Endothelial cell (in vitro differentiated cells): ENCODE measurements around the gene WHRN. TPM values are rescaled to one million over a fixed set of nuclear protein-coding genes. Genes with fewer than 3 reads are reported as not detected.

Source experiments
- DNase-seq: peaks from one replicate; pipeline ENCODE4 v3.0.0; 2021; ENCODE audit warnings: low spot score
- H3K27ac Mint-ChIP-seq: one replicate; pipeline ENCODE4 v1.8.0; 2021; ENCODE audit warnings: mixed read lengths, inconsistent platforms; ENCODE audit not compliant: unreplicated experiment
- H3K27me3 Mint-ChIP-seq: one replicate; pipeline ENCODE4 v1.8.0; 2021; ENCODE audit warnings: mild to moderate bottlenecking, moderate library complexity, mixed read lengths, inconsistent platforms; ENCODE audit not compliant: unreplicated experiment
- H3K36me3 Mint-ChIP-seq: one replicate; pipeline ENCODE4 v1.8.0; 2021; ENCODE audit warnings: mild to moderate bottlenecking, low read depth, mixed read lengths, inconsistent platforms; ENCODE audit not compliant: unreplicated experiment
- H3K4me1 Mint-ChIP-seq: one replicate; pipeline ENCODE4 v1.8.0; 2021; ENCODE audit warnings: mild to moderate bottlenecking, mixed read lengths, inconsistent platforms; ENCODE audit not compliant: unreplicated experiment
- H3K4me3 Mint-ChIP-seq: one replicate; pipeline ENCODE4 v1.8.0; 2021; ENCODE audit warnings: mild to moderate bottlenecking, mixed read lengths, inconsistent platforms; ENCODE audit not compliant: unreplicated experiment
- H3K9me3 Mint-ChIP-seq: one replicate; pipeline ENCODE4 v1.8.0; 2021; ENCODE audit warnings: mixed read lengths, inconsistent platforms; ENCODE audit not compliant: unreplicated experiment
- total RNA-seq: library from RNA; stranded (reverse); fragmentation: NEBNext Ultra II Directional; extraction: Animal tissue kit (Norgen Biotek cat#: 25700); gene quantifications from one replicate; pipeline ENCODE4 v1.2.1, GENCODE V29; 2021; ENCODE audit not compliant: unreplicated experiment
- TF ChIP-seq, protein P1 (sequence below): fragments of 200-600 bp; sonication (generic); IDR thresholded peaks from one replicate; pipeline ENCODE4 v1.5.0; 2021; ENCODE audit warnings: antibody characterized with exemption; ENCODE audit not compliant: unreplicated experiment

Gene WHRN
- total RNA-seq, 1 donor from 2014 or later: 4.1 TPM

DNA sequence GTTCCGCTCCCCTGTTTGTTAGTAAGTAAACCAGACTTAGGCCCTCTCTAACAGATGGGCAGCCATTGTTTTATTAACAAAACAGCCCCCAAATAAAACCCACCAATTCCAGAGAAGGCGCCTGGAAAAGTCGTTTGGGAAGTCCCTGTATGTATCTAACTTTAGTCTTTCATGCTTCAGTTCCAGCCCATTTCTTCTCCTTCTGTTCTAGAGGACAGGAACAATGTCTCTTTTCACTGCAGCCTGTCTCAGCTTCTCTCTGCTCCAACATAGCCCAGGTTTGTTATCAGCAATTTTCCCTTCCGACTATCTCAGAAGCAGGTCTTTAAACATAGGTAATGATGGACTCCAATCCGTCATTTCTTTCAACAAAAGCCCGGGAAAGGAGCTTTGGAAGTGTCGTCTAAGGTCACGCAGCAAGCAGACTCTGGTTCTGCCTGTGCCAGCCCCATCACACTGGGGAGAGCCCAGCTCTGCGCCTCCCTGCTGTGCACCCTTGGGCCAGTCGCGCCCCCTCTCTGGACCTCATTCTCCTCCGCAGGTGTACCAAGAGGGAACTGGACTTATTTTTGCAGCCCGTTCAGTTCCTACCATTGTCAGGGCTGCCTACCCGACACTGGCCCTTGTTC lies 107.9 kb downstream of the WHRN start:
- H3K36me3 Mint-ChIP-seq: no peaks in the 10 kb centered on the region
- H3K9me3 Mint-ChIP-seq: no peaks in the 10 kb centered on the region
- H3K4me1 Mint-ChIP-seq: peaks cover 20% of the 10 kb centered on the region
- H3K27ac Mint-ChIP-seq: peak overlapping the region; percentile 98
- DNase-seq: no peak
- TF ChIP-seq, protein P1, sequence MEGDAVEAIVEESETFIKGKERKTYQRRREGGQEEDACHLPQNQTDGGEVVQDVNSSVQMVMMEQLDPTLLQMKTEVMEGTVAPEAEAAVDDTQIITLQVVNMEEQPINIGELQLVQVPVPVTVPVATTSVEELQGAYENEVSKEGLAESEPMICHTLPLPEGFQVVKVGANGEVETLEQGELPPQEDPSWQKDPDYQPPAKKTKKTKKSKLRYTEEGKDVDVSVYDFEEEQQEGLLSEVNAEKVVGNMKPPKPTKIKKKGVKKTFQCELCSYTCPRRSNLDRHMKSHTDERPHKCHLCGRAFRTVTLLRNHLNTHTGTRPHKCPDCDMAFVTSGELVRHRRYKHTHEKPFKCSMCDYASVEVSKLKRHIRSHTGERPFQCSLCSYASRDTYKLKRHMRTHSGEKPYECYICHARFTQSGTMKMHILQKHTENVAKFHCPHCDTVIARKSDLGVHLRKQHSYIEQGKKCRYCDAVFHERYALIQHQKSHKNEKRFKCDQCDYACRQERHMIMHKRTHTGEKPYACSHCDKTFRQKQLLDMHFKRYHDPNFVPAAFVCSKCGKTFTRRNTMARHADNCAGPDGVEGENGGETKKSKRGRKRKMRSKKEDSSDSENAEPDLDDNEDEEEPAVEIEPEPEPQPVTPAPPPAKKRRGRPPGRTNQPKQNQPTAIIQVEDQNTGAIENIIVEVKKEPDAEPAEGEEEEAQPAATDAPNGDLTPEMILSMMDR: no peak
- peaks cover 6% of the 10 kb centered on the region for H3K27me3 Mint-ChIP-seq
- H3K4me3 Mint-ChIP-seq: peak overlapping the region; percentile 93

GRCh38 chr9:114396558-114397218 lies 108.6 kb downstream of the WHRN start:
- peak overlapping the region; percentile 98 for H3K27ac Mint-ChIP-seq
- H3K36me3 Mint-ChIP-seq: no peaks in the 10 kb centered on the region
- peaks cover 19% of the 10 kb centered on the region for H3K4me1 Mint-ChIP-seq
- TF ChIP-seq, protein P1: no peak
- H3K9me3 Mint-ChIP-seq: no peaks in the 10 kb centered on the region
- no peak for DNase-seq
- H3K27me3 Mint-ChIP-seq: peaks cover 8% of the 10 kb centered on the region
- H3K4me3 Mint-ChIP-seq: peak overlapping the region; percentile 51

- TF ChIP-seq, protein P1: no peak
- Mint-ChIP-seq H3K27me3 (peaks cover 8% of the 10 kb centered on the region), H3K36me3 (no peaks in the 10 kb centered on the region), H3K4me1 (peaks cover 21% of the 10 kb centered on the region), H3K27ac (no peak overlapping the region), H3K9me3 (no peaks in the 10 kb centered on the region), H3K4me3 (no peak overlapping the region)
- no peak for DNase-seq
Observed at GRCh38 chr9:114395768-114396167, 109.5 kb downstream of the WHRN start.

DNA sequence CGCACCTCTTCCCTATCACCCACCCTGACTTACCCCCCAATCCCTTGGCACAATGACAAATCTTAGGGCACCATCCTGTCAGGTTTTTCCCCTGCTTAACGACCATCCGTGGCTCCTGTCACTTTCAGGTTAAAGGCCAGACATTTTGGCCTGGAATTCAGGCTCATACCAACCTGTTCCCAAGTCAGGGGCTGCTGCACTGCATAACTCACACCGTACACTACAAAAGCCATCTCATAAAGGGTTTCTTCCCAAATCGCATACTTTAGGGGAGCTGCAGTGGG lies 110.0 kb downstream of the WHRN start:
- Mint-ChIP-seq H3K4me3 (no peak overlapping the region), H3K27me3 (peaks cover 8% of the 10 kb centered on the region), H3K9me3 (no peaks in the 10 kb centered on the region), H3K4me1 (peaks cover 26% of the 10 kb centered on the region), H3K36me3 (no peaks in the 10 kb centered on the region), H3K27ac (no peak overlapping the region)
- TF ChIP-seq, protein P1: no peak
- no peak for DNase-seq
